K562 (cell line): Measurements from ENCODE around the gene MAD1L1. TPM values are rescaled to one million over a fixed set of nuclear protein-coding genes. Genes with fewer than 3 reads are reported as not detected.

Source experiments
- ATAC-seq: fragments of 200-7000 bp; cut with Tn5 transposase; 3 replicates; pipeline ENCODE4 v1.9.1; 2020; ENCODE audit warnings: moderate library complexity
- BruUV-seq: library from RNA; stranded (reverse); fragments of 400-500 nt; replicated peaks from 2 replicates; lab custom pipeline; 2021; lab: Mats Ljungman, UMichigan
- CTCF ChIA-PET: fragments of 300-600 bp; formaldehyde crosslinking; extraction: SDS; loops from one replicate; lab custom pipeline; 2021; ENCODE audit warnings: low intra/inter-chr PET ratio; lab: Yijun Ruan, JAX
- POLR2A ChIA-PET: fragments of 300-600, 350-650 bp; sonication (Branson Sonifier 250); formaldehyde crosslinking; extraction: SDS; loops from one replicate; lab custom pipeline; 2021; ENCODE audit warnings: antibody characterized with exemption, inconsistent platforms; lab: Yijun Ruan, JAX
- DNase-seq, 4 experiments: peaks; one replicate each; pipeline versions ENCODE4 v3.0.0 to v3.0.0-alpha.2; 2011 to 2018; ENCODE audit warnings: low spot score in 3 of 4, mixed read lengths in 3 of 4; ENCODE audit errors: extremely low read depth in 1 of 4
- FAIRE-seq: peaks from 2 replicates; lab custom pipeline; 2011; peaks lifted over from hg19 to GRCh38; lab: Jason Lieb, UNC
- H2AFZ ChIP-seq: 2 replicates; pipeline ENCODE4 v1.6.0; 2011; ENCODE audit warnings: low read depth, low read length, control low read depth, inconsistent platforms
- H3K27ac ChIP-seq: fragments of 200-600 bp; 3 replicates; pipeline ENCODE4 v1.8.0; 2011; ENCODE audit warnings: low read depth, mild to moderate bottlenecking, control low read depth, inconsistent platforms, low read length, moderate library complexity, mixed read lengths; ENCODE audit errors: extremely low read depth
- H3K27me3 ChIP-seq, 2 experiments: fragments of 300-600 bp in 1 of 2; 2 replicates in 1 of 2; 3 replicates in 1 of 2; pipeline versions ENCODE4 v1.6.0 to v1.8.0; 2011; ENCODE audit warnings: inconsistent platforms in 2 of 2, low read length in 2 of 2, mild to moderate bottlenecking in 1 of 2, mixed read lengths in 1 of 2, moderate library complexity in 1 of 2; ENCODE audit not compliant: control insufficient read depth in 2 of 2, insufficient read depth in 2 of 2
- H3K36me3 ChIP-seq: fragments of 300-600 bp; 3 replicates; pipeline ENCODE4 v1.8.0; 2011; ENCODE audit warnings: mild to moderate bottlenecking, low read length, inconsistent platforms; ENCODE audit not compliant: control insufficient read depth, insufficient read depth
- H3K4me1 ChIP-seq, 2 experiments: fragments of 200-600 bp in 1 of 2; replicated peaks in 1 of 2; 2 replicates in 1 of 2; 3 replicates in 1 of 2; pipeline versions ENCODE4 v1.5.1 to v1.8.0; 2011; ENCODE audit warnings: inconsistent platforms in 2 of 2, low read length in 2 of 2, mild to moderate bottlenecking in 1 of 2, mixed read lengths in 1 of 2, moderate library complexity in 1 of 2; ENCODE audit not compliant: control insufficient read depth in 2 of 2, insufficient read depth in 2 of 2
- H3K4me2 ChIP-seq: 2 replicates; pipeline ENCODE4 v1.6.1; 2011; ENCODE audit warnings: low read length, control low read depth, inconsistent platforms, mixed read lengths; ENCODE audit not compliant: insufficient read depth
- H3K4me3 ChIP-seq: fragments of 200-600 bp; sonication (generic), shearing (Covaris generic); 2 replicates; pipeline ENCODE4 v1.5.1; 2016; ENCODE audit warnings: control low read depth, inconsistent platforms
- H3K79me2 ChIP-seq: fragments of 200-600 bp; 3 replicates; pipeline ENCODE4 v1.8.0; 2011; ENCODE audit warnings: low read length, inconsistent platforms; ENCODE audit not compliant: control insufficient read depth, insufficient read depth
- H3K9ac ChIP-seq, 2 experiments: 2 replicates each; pipeline versions ENCODE4 v1.6.0 to v1.6.1; 2011; ENCODE audit warnings: low read depth in 2 of 2, low read length in 2 of 2, control low read depth in 1 of 2, inconsistent platforms in 1 of 2, mild to moderate bottlenecking in 1 of 2, mixed read lengths in 1 of 2; ENCODE audit not compliant: insufficient read depth in 1 of 2
- H3K9me1 ChIP-seq: one replicate; pipeline ENCODE4 v1.6.0; 2011; ENCODE audit warnings: inconsistent platforms, mild to moderate bottlenecking, low read length, moderate library complexity; ENCODE audit not compliant: control insufficient read depth, insufficient read depth
- H3K9me3 ChIP-seq: replicated peaks from 2 replicates; pipeline ENCODE4 v1.5.1; 2011; ENCODE audit warnings: low read depth, low read length, inconsistent platforms; ENCODE audit not compliant: control insufficient read depth, insufficient read depth
- H4K20me1 ChIP-seq: replicated peaks from 2 replicates; pipeline ENCODE4 v1.6.1; 2011; ENCODE audit warnings: low read length, inconsistent platforms, mixed read lengths; ENCODE audit not compliant: control insufficient read depth, insufficient read depth
- CBFA2T2 ChIP-seq: fragments of 450-650 bp; conservative IDR thresholded peaks from 2 replicates; pipeline ENCODE4 v1.6.1; 2017; ENCODE audit warnings: mild to moderate bottlenecking
- CREB3 ChIP-seq: fragments of 450-650 bp; conservative IDR thresholded peaks from 2 replicates; pipeline ENCODE4 v1.6.1; 2016; ENCODE audit warnings: missing genetic modification characterization, low read depth, mild to moderate bottlenecking, missing compliant biosample characterization, moderate library complexity
- E2F6 ChIP-seq, 2 experiments: IDR thresholded peaks; 2 replicates each; pipeline ENCODE4 v1.6.1; 2011; ENCODE audit warnings: borderline replicate concordance in 1 of 2, control low read depth in 1 of 2, low read depth in 1 of 2, low read length in 1 of 2, mild to moderate bottlenecking in 1 of 2, mixed read lengths in 1 of 2, moderate library complexity in 1 of 2; ENCODE audit not compliant: insufficient read depth in 1 of 2, insufficient read length in 1 of 2, poor library complexity in 1 of 2, severe bottlenecking in 1 of 2; ENCODE audit errors: extremely low read depth in 1 of 2
- HNRNPK ChIP-seq: fragments of 200-400 bp; formaldehyde crosslinking; IDR thresholded peaks from one replicate; pipeline ENCODE4 v1.6.1; 2018; ENCODE audit warnings: mild to moderate bottlenecking, low read depth, low read length; ENCODE audit not compliant: poor library complexity, severe bottlenecking
- KDM2B ChIP-seq: fragments of 250-450 bp; sonication (Bioruptor Pico); IDR thresholded peaks from 2 replicates; pipeline ENCODE4 v1.8.0; 2021; ENCODE audit warnings: mild to moderate bottlenecking, moderate library complexity
- L3MBTL2 ChIP-seq: fragments of 450-650 bp; IDR thresholded peaks from 2 replicates; pipeline ENCODE4 v1.6.1; 2016; ENCODE audit warnings: mild to moderate bottlenecking, moderate library complexity
- NFXL1 ChIP-seq: fragments of 450-650 bp; formaldehyde crosslinking; IDR thresholded peaks from 2 replicates; pipeline ENCODE4 v1.4.0; 2021; ENCODE audit warnings: mild to moderate bottlenecking
- RFX7 ChIP-seq: fragments of 250-450 bp; sonication (Bioruptor Pico); IDR thresholded peaks from 2 replicates; pipeline ENCODE4 v1.5.1; 2021; ENCODE audit warnings: mild to moderate bottlenecking
- SMC3 ChIP-seq: conservative IDR thresholded peaks from 2 replicates; pipeline ENCODE4 v1.6.1; 2011; ENCODE audit warnings: low read depth, low read length, improper control_type of control experiment; ENCODE audit not compliant: insufficient read depth
- TCF7 ChIP-seq: sonication (generic); IDR thresholded peaks from 2 replicates; pipeline ENCODE4 v1.6.1; 2016; ENCODE audit warnings: antibody characterized with exemption, borderline replicate concordance
- WHSC1 ChIP-seq: IDR thresholded peaks from one replicate; pipeline ENCODE4 v1.6.1; 2012; ENCODE audit warnings: low read length, control low read depth, inconsistent platforms
- ZNF785 ChIP-seq: fragments of 250-450 bp; sonication (Bioruptor Pico); IDR thresholded peaks from 2 replicates; pipeline ENCODE4 v1.4.0; 2020; ENCODE audit warnings: mild to moderate bottlenecking
- WGBS: fragments of 100-300 bp; shearing (Covaris generic); methylation state at CpG from one replicate; pipeline ENCODE4 v1.1.6; 2016; ENCODE audit warnings: low coverage, mixed read lengths; ENCODE audit not compliant: insufficient coverage; ENCODE audit errors: missing lambda C conversion rate; 5-methylcytosine and 5-hydroxymethylcytosine counted together
- in situ Hi-C: fragments of 300-500 bp; cut with MboI; formaldehyde crosslinking; loops from 4 replicates; pipeline ENCODE4 v1.15.0; 2018; ENCODE audit warnings: inconsistent platforms, mixed read lengths
- intact Hi-C: fragments of 100-400 bp; cut with micrococcal nuclease; formaldehyde crosslinking; loops from 2 replicates; pipeline ENCODE4 v1.14.2; 2022
- polyA plus RNA-seq, 8 experiments: library from polyadenylated mRNA; depleted of rRNA in 4 of 8; stranded (reverse) in 5 of 8; unstranded in 3 of 8; fragments of >200 nt; fragmentation: Nextera tagmentation in 2 of 8; fragmentation: Illumina TruSeq in 1 of 8; extraction: Ambion mirVana in 2 of 8; extraction: Trizol in 1 of 8; gene quantifications; 2 replicates each; pipeline versions ENCODE4 v1.2.1 to v1.2.3, GENCODE V29; 2011 to 2014; ENCODE audit warnings: inconsistent platforms in 1 of 8, missing spikeins in 1 of 8
- total RNA-seq, 7 experiments: library from RNA; depleted of rRNA in 6 of 7; stranded (reverse); fragments of >200 nt in 6 of 7; fragmentation: Illumina TruSeq in 2 of 7; extraction: Trizol in 2 of 7; gene quantifications; 2 replicates each; pipeline versions ENCODE4 v1.2.1 to v1.2.3, GENCODE V29; 2011 to 2021; ENCODE audit warnings: low replicate concordance in 1 of 7
- TF ChIP-seq, protein P1 (sequence below): IDR thresholded peaks from 3 replicates; pipeline ENCODE4 v1.6.1; 2011; ENCODE audit warnings: borderline replicate concordance, mild to moderate bottlenecking, moderate library complexity; ENCODE audit not compliant: insufficient read length; ENCODE audit errors: extremely low read depth
- TF ChIP-seq, protein P2 (sequence below): fragments of 450-650 bp; formaldehyde crosslinking; IDR thresholded peaks from 2 replicates; pipeline ENCODE4 v1.4.0; 2020; ENCODE audit warnings: mild to moderate bottlenecking

Gene MAD1L1
- total and polyA plus RNA-seq, 9 of the 15 experiments (the other 6 are each of a cell fraction or from before 2014, with no cell fraction given): 1.7 to 89.7 (median 18.0) TPM

- CTCF ChIA-PET: no interaction called here
- Histone ChIP-seq H3K9me1 (no peaks in the 10 kb centered on the region), H3K79me2 (no peaks in the 10 kb centered on the region), H3K9ac (no peak overlapping the region), H3K9me3 (no peaks in the 10 kb centered on the region), H3K4me1 (peaks cover 0 to 22% of the 10 kb centered on the region in 2 experiments; a peak in 2 of 5 replicates), H3K27me3 (no peaks in the 10 kb centered on the region), H3K36me3 (peaks cover 17% of the 10 kb centered on the region; the same call in 2 of the 3 replicates), H3K27ac (no peak overlapping the region), H4K20me1 (no peaks in the 10 kb centered on the region), H3K4me2 (no peak overlapping the region), H2AFZ (no peak overlapping the region), H3K4me3 (no peak overlapping the region)
- FAIRE-seq (no peak), DNase-seq (no peak), ATAC-seq (no peak)
- intact Hi-C loops (no loop called here), in situ Hi-C loops (no loop called here)
- no TSS peak for BruUV-seq
- TF ChIP-seq TCF7 (no peak), RFX7 (no peak), ZNF785 (CRISPR knock-in tag) (no peak), L3MBTL2 (no peak), SMC3 (no peak), E2F6 (IDR thresholded peaks at IDR 0.05; ENCODE audit: borderline replicate concordance in 1 of 2, extremely low read depth in 1 of 2, insufficient read depth in 1 of 2, insufficient read length in 1 of 2, low read depth in 1 of 2, low read length in 1 of 2, poor library complexity in 1 of 2, severe bottlenecking in 1 of 2) (no peak), KDM2B (CRISPR knock-in tag) (no peak), HNRNPK (no peak), WHSC1 (no peak), CREB3 (tag) (no peak), NFXL1 (CRISPR knock-in tag) (no peak), CBFA2T2 (no peak)
- TF ChIP-seq, protein P1, sequence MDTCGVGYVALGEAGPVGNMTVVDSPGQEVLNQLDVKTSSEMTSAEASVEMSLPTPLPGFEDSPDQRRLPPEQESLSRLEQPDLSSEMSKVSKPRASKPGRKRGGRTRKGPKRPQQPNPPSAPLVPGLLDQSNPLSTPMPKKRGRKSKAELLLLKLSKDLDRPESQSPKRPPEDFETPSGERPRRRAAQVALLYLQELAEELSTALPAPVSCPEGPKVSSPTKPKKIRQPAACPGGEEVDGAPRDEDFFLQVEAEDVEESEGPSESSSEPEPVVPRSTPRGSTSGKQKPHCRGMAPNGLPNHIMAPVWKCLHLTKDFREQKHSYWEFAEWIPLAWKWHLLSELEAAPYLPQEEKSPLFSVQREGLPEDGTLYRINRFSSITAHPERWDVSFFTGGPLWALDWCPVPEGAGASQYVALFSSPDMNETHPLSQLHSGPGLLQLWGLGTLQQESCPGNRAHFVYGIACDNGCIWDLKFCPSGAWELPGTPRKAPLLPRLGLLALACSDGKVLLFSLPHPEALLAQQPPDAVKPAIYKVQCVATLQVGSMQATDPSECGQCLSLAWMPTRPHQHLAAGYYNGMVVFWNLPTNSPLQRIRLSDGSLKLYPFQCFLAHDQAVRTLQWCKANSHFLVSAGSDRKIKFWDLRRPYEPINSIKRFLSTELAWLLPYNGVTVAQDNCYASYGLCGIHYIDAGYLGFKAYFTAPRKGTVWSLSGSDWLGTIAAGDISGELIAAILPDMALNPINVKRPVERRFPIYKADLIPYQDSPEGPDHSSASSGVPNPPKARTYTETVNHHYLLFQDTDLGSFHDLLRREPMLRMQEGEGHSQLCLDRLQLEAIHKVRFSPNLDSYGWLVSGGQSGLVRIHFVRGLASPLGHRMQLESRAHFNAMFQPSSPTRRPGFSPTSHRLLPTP: no peak
- TF ChIP-seq, protein P2, sequence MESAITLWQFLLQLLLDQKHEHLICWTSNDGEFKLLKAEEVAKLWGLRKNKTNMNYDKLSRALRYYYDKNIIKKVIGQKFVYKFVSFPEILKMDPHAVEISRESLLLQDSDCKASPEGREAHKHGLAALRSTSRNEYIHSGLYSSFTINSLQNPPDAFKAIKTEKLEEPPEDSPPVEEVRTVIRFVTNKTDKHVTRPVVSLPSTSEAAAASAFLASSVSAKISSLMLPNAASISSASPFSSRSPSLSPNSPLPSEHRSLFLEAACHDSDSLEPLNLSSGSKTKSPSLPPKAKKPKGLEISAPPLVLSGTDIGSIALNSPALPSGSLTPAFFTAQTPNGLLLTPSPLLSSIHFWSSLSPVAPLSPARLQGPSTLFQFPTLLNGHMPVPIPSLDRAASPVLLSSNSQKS: no peak
- POLR2A ChIA-PET: no interaction called here
- 94% methylated on average over 18 of the region's 19 CpGs for WGBS
These were observed 261.9 kb downstream of the MAD1L1 start for GRCh38 chr7:1970895-1971294.
